CD8-positive, alpha-beta memory T cell (primary cell): ENCODE results near the gene C1S. TPM values are rescaled to one million over a fixed set of nuclear protein-coding genes. Genes with fewer than 3 reads are reported as not detected.

Source experiments
- CTCF ChIA-PET: fragments of 350-600 bp; sonication (Branson Sonifier 250); formaldehyde crosslinking; loops from one replicate; lab custom pipeline; 2021; ENCODE audit warnings: antibody characterized with exemption; lab: Charles Lee
- POLR2A ChIA-PET: fragments of 350-600 bp; sonication (Branson Sonifier 250); formaldehyde crosslinking; loops from one replicate; lab custom pipeline; 2021; ENCODE audit warnings: antibody characterized with exemption; lab: Charles Lee
- DNase-seq, 5 donors: peaks; one replicate each; pipeline versions ENCODE4 v3.0.0 to v3.0.0-alpha.2; 2020 to 2022; ENCODE audit warnings: mixed read lengths in 1 of 5
- H3K27ac ChIP-seq: one replicate; pipeline ENCODE4 v1.7.0; 2013; ENCODE audit warnings: low read depth, mild to moderate bottlenecking, low read length, moderate library complexity
- H3K27me3 ChIP-seq: 2 replicates; pipeline ENCODE4 v1.7.0; 2013; ENCODE audit warnings: low read length, mild to moderate bottlenecking; ENCODE audit not compliant: insufficient read depth, poor library complexity, severe bottlenecking
- H3K36me3 ChIP-seq: 2 replicates; pipeline ENCODE4 v1.7.0; 2013; ENCODE audit warnings: mild to moderate bottlenecking, low read length, moderate library complexity; ENCODE audit not compliant: insufficient read depth
- H3K4me1 ChIP-seq: 2 replicates; pipeline ENCODE4 v1.7.0; 2013; ENCODE audit warnings: mild to moderate bottlenecking, low read length, moderate library complexity; ENCODE audit not compliant: insufficient read depth
- H3K4me3 ChIP-seq: 2 replicates; pipeline ENCODE4 v1.7.0; 2013; ENCODE audit warnings: mild to moderate bottlenecking, low read length
- H3K9me3 ChIP-seq: 2 replicates; pipeline ENCODE4 v1.7.0; 2013; ENCODE audit warnings: mild to moderate bottlenecking, low read length
- H3K27ac Mint-ChIP-seq, 8 donors: one replicate each; pipeline ENCODE4 v1.8.0; 2020 to 2021; ENCODE audit warnings: mixed read lengths in 8 of 8, mild to moderate bottlenecking in 6 of 8, inconsistent platforms in 3 of 8, moderate library complexity in 3 of 8
- H3K27me3 Mint-ChIP-seq, 2 donors: one replicate each; pipeline ENCODE4 v1.8.0; 2020 to 2021; ENCODE audit warnings: mixed read lengths in 2 of 2, mild to moderate bottlenecking in 1 of 2, moderate library complexity in 1 of 2
- H3K36me3 Mint-ChIP-seq, 3 donors: one replicate each; pipeline ENCODE4 v1.8.0; 2020 to 2021; ENCODE audit warnings: mixed read lengths in 3 of 3, inconsistent platforms in 1 of 3, mild to moderate bottlenecking in 1 of 3
- H3K4me1 Mint-ChIP-seq, 3 donors: one replicate each; pipeline ENCODE4 v1.8.0; 2020 to 2021; ENCODE audit warnings: mixed read lengths in 3 of 3, inconsistent platforms in 1 of 3, mild to moderate bottlenecking in 1 of 3
- H3K4me3 Mint-ChIP-seq, 7 donors: one replicate each; pipeline ENCODE4 v1.8.0; 2020 to 2021; ENCODE audit warnings: mixed read lengths in 7 of 7, mild to moderate bottlenecking in 6 of 7, moderate library complexity in 4 of 7, inconsistent platforms in 2 of 7
- H3K9me3 Mint-ChIP-seq, 5 donors: one replicate each; pipeline ENCODE4 v1.8.0; 2020 to 2022; ENCODE audit warnings: mixed read lengths in 5 of 5, mild to moderate bottlenecking in 3 of 5, moderate library complexity in 2 of 5, inconsistent platforms in 1 of 5
- polyA plus RNA-seq: library from polyadenylated mRNA; unstranded; fragments of 300-500 nt; fragmentation: Illumina TruSeq; gene quantifications from one replicate; pipeline ENCODE4 v1.2.3, GENCODE V29; 2021
- total RNA-seq, 2 experiments: library from RNA; stranded (reverse); gene quantifications; one replicate each; pipeline ENCODE4 v1.2.3, GENCODE V29; 2021

The C1S gene
- total and polyA plus RNA-seq, 3 experiments from 2014 or later: 0.64 to 0.83 TPM; not detected in 1

GRCh38 chr12:7120166-7120565 is 59.6 kb downstream of the C1S start:
- Mint-ChIP-seq H3K27ac (no peak overlapping the region), H3K27me3 (no peaks in the 10 kb centered on the region), H3K4me1 (no peaks in the 10 kb centered on the region), H3K36me3 (peaks cover 0 to 10% (median 7%) of the 10 kb centered on the region in 3 donors), H3K4me3 (no peak overlapping the region), H3K9me3 (no peaks in the 10 kb centered on the region)
- H3K27me3 ChIP-seq: no peaks in the 10 kb centered on the region
- H3K27ac ChIP-seq: no peak overlapping the region
- H3K4me1 ChIP-seq: no peaks in the 10 kb centered on the region
- no peaks in the 10 kb centered on the region for H3K36me3 ChIP-seq
- no peak overlapping the region for H3K4me3 ChIP-seq
- DNase-seq: no peak
- ChIA-PET CTCF (interaction anchor here (1.1 kb wide), 3 partner anchors 11 to 247 kb away, joined by 3 read pairs; partner anchors contain the start of genes C1RL and SPSB2), POLR2A (no interaction called here)
- H3K9me3 ChIP-seq: no peaks in the 10 kb centered on the region

Other genes with a start within 250 kb of the C1S start
- under 1 TPM in 1 of 2 experiments, not detected in 1; 0.11 TPM for gene GPR162, start 238.9 kb upstream of the C1S start, total RNA-seq
- gene GPR162, start 238.9 kb upstream of the C1S start, polyA plus RNA-seq: not detected
- 1 to 10 TPM; 2.4 to 2.5 TPM for gene P3H3, start 232.3 kb upstream of the C1S start, total RNA-seq
- gene P3H3, start 232.3 kb upstream of the C1S start, polyA plus RNA-seq: 2.9 TPM
- under 1 TPM; 0.48 to 0.78 TPM for gene GNB3, start 219.8 kb upstream of the C1S start, total RNA-seq
- gene GNB3, start 219.8 kb upstream of the C1S start, polyA plus RNA-seq: not detected
- 10 to 100 TPM; 35.9 to 37.6 TPM for gene CDCA3, start 209.4 kb upstream of the C1S start, total RNA-seq
- 0.68 TPM for gene CDCA3, start 209.4 kb upstream of the C1S start, polyA plus RNA-seq
- gene USP5, start 208.6 kb upstream of the C1S start, total RNA-seq: 100 to 1,000 TPM; 154 TPM
- gene USP5, start 208.6 kb upstream of the C1S start, polyA plus RNA-seq: 49.7 TPM
- gene TPI1, start 193.2 kb upstream of the C1S start, total RNA-seq: 1,000 to 10,000 TPM; 1,331 to 1,374 TPM
- gene TPI1, start 193.2 kb upstream of the C1S start, polyA plus RNA-seq: 613 TPM
- 1 to 10 TPM; 7.7 to 8.1 TPM for gene SPSB2, start 187.4 kb upstream of the C1S start, total RNA-seq
- gene SPSB2, start 187.4 kb upstream of the C1S start, polyA plus RNA-seq: 11.4 TPM
- gene LRRC23, start 155.9 kb upstream of the C1S start, total RNA-seq: 1 to 10 TPM; 4.9 to 5.0 TPM
- gene LRRC23, start 155.9 kb upstream of the C1S start, polyA plus RNA-seq: 5.0 TPM
- 100 to 1,000 TPM; 125 to 131 TPM for gene ENO2, start 146.1 kb upstream of the C1S start, total RNA-seq
- gene ENO2, start 146.1 kb upstream of the C1S start, polyA plus RNA-seq: 36.4 TPM
- gene ATN1, start 132.8 kb upstream of the C1S start, total RNA-seq: 10 to 100 TPM; 54.8 to 60.4 TPM
- gene ATN1, start 132.8 kb upstream of the C1S start, polyA plus RNA-seq: 0.62 TPM
- not detected for gene RNU7-1, start 116.9 kb upstream of the C1S start, total RNA-seq
- gene RNU7-1, start 116.9 kb upstream of the C1S start, polyA plus RNA-seq: not detected
- gene C12orf57, start 116.7 kb upstream of the C1S start, total RNA-seq: 100 to 1,000 TPM; 297 to 304 TPM
- 259 TPM for gene C12orf57, start 116.7 kb upstream of the C1S start, polyA plus RNA-seq
- 100 to 1,000 TPM; 456 to 460 TPM for gene PTPN6, start 109.4 kb upstream of the C1S start, total RNA-seq
- 379 TPM for gene PTPN6, start 109.4 kb upstream of the C1S start, polyA plus RNA-seq
- gene PHB2, start 90.1 kb upstream of the C1S start, total RNA-seq: 100 to 1,000 TPM; 499 to 503 TPM
- 116 TPM for gene PHB2, start 90.1 kb upstream of the C1S start, polyA plus RNA-seq
- 100 to 1,000 TPM; 158 to 161 TPM for gene EMG1, start 89.8 kb upstream of the C1S start, total RNA-seq
- gene EMG1, start 89.8 kb upstream of the C1S start, polyA plus RNA-seq: 64.4 TPM
- gene LPCAT3, start 42.2 kb upstream of the C1S start, total RNA-seq: 10 to 100 TPM; 20.4 to 22.1 TPM
- 25.5 TPM for gene LPCAT3, start 42.2 kb upstream of the C1S start, polyA plus RNA-seq
- gene C1R, start 31.7 kb downstream of the C1S start, total RNA-seq: 1 to 10 TPM; 1.2 to 1.7 TPM
- gene C1R, start 31.7 kb downstream of the C1S start, polyA plus RNA-seq: 1.9 TPM
- 10 to 100 TPM; 12.7 to 14.2 TPM for gene C1RL, start 48.5 kb downstream of the C1S start, total RNA-seq
- gene C1RL, start 48.5 kb downstream of the C1S start, polyA plus RNA-seq: 7.2 TPM
- gene RBP5, start 68.2 kb downstream of the C1S start, total RNA-seq: under 1 TPM in 1 of 2 experiments, not detected in 1; 0.31 TPM
- gene RBP5, start 68.2 kb downstream of the C1S start, polyA plus RNA-seq: not detected
- 10 to 100 TPM; 16.5 to 17.7 TPM for gene CLSTN3, start 69.7 kb downstream of the C1S start, total RNA-seq
- gene CLSTN3, start 69.7 kb downstream of the C1S start, polyA plus RNA-seq: 7.7 TPM
- gene PEX5, start 129.0 kb downstream of the C1S start, total RNA-seq: 10 to 100 TPM; 30.7 to 31.3 TPM
- gene PEX5, start 129.0 kb downstream of the C1S start, polyA plus RNA-seq: 17.4 TPM
- not detected for gene ACSM4, start 243.4 kb downstream of the C1S start, total RNA-seq
- not detected for gene ACSM4, start 243.4 kb downstream of the C1S start, polyA plus RNA-seq